Smooth muscle cell (in vitro differentiated cells): ENCODE data around the gene PPP3CA. TPM values are rescaled to one million over a fixed set of nuclear protein-coding genes. Genes with fewer than 3 reads are reported as not detected.

ENCODE experiments used
- DNase-seq: peaks from one replicate; lab custom pipeline; 2025; ENCODE audit not compliant: unreplicated experiment; lab: John Stamatoyannopoulos, UW
- H2AFZ ChIP-seq: fragments of 200-600 bp; sonication (generic); 2 replicates; pipeline ENCODE4 v1.6.0; 2016; ENCODE audit warnings: antibody characterized with exemption, low read depth, mild to moderate bottlenecking
- H3F3A ChIP-seq: fragments of 200-600 bp; sonication (generic); 2 replicates; pipeline ENCODE4 v1.6.0; 2017; ENCODE audit warnings: antibody characterized with exemption, low read depth
- H3K27ac ChIP-seq: fragments of 200-600 bp; sonication (generic); 2 replicates; pipeline ENCODE4 v1.5.1; 2016; ENCODE audit warnings: low read depth, mild to moderate bottlenecking
- H3K27me3 ChIP-seq: fragments of 200-600 bp; sonication (generic); 2 replicates; pipeline ENCODE4 v1.6.1; 2016; ENCODE audit warnings: low read depth, mild to moderate bottlenecking
- H3K36me3 ChIP-seq: fragments of 200-600 bp; sonication (generic); 2 replicates; pipeline ENCODE4 v1.5.1; 2016; ENCODE audit warnings: low read depth
- H3K4me1 ChIP-seq: fragments of 200-600 bp; sonication (generic); 2 replicates; pipeline ENCODE4 v1.5.1; 2016; ENCODE audit warnings: low read depth
- H3K4me2 ChIP-seq: fragments of 200-600 bp; sonication (generic); 2 replicates; pipeline ENCODE4 v1.6.0; 2016; ENCODE audit warnings: mild to moderate bottlenecking
- H3K4me3 ChIP-seq: fragments of 200-600 bp; sonication (generic); 2 replicates; pipeline ENCODE4 v1.5.1; 2016; ENCODE audit warnings: mild to moderate bottlenecking
- H3K79me2 ChIP-seq: fragments of 200-600 bp; sonication (generic); 2 replicates; pipeline ENCODE4 v1.6.0; 2016; ENCODE audit warnings: low read depth, mild to moderate bottlenecking
- H3K9ac ChIP-seq: fragments of 200-600 bp; sonication (generic); 2 replicates; pipeline ENCODE4 v1.6.0; 2016; ENCODE audit warnings: low read depth
- H3K9me3 ChIP-seq: fragments of 200-600 bp; sonication (generic); replicated peaks from 2 replicates; pipeline ENCODE4 v1.5.1; 2016; ENCODE audit warnings: low read depth
- H4K20me1 ChIP-seq: fragments of 200-600 bp; sonication (generic); 2 replicates; pipeline ENCODE4 v1.6.0; 2016; ENCODE audit warnings: low read depth
- CTCF ChIP-seq: fragments of 200-600 bp; sonication (generic); IDR thresholded peaks from 2 replicates; pipeline ENCODE4 v1.5.1; 2017; ENCODE audit warnings: borderline replicate concordance, mild to moderate bottlenecking, antibody characterized with exemption; ENCODE audit not compliant: insufficient read depth, poor library complexity, severe bottlenecking
- WGBS: methylation state at CpG from one replicate; pipeline ENCODE4 v1.1.7; 2016; ENCODE audit warnings: low lambda C conversion rate; 5-methylcytosine and 5-hydroxymethylcytosine counted together
- polyA plus RNA-seq: library from polyadenylated mRNA; unstranded; fragments of >200 nt; fragmentation: Nextera tagmentation; extraction: Ambion mirVana; gene quantifications from 2 replicates; pipeline ENCODE4 v1.2.1, GENCODE V29; 2016
- total RNA-seq: library from RNA; depleted of rRNA; stranded (reverse); fragments of >200 nt; gene quantifications from 2 replicates; pipeline ENCODE4 v1.2.3, GENCODE V29; 2014

Gene PPP3CA
- total and polyA plus RNA-seq, 2 experiments from 2014 or later, result 16.2 to 96.1 TPM

DNA sequence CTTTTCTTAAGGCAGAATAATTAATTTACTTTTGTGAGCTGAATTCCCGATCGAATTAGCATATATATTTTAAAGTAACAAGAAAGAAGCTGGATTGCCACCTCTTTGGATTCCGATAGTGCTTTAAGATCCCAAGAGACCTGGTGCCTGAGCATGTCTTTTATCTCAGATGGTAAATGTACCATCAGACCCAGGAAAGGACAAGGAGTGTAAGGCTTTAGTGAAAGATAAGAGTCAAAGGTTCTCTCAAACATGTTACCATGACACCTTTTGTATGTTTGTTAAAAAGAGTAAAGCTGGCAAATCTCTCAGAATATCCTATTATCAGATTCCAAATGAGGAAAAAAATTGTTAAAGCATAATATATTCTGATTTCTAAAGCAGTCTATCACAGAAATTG is 198.8 kb downstream of the PPP3CA start:
- WGBS, result 96% methylated on average over 3 of the region's 3 CpGs
- H3K9me3 ChIP-seq, result no peaks in the 10 kb centered on the region
- H3K9ac ChIP-seq, result no peak overlapping the region
- H3K79me2 ChIP-seq, result peaks cover 79% of the 10 kb centered on the region
- no peak for DNase-seq
- no peak for TF ChIP-seq CTCF
- H3K36me3 ChIP-seq, result no peaks in the 10 kb centered on the region
- H3K4me3 ChIP-seq, result no peak overlapping the region
- peaks cover 17% of the 10 kb centered on the region for H3K4me1 ChIP-seq
- no peak overlapping the region for H3K4me2 ChIP-seq
- no peak overlapping the region for H3K27ac ChIP-seq
- H4K20me1 ChIP-seq, result peaks cover 55% of the 10 kb centered on the region
- H2AFZ ChIP-seq, result no peak overlapping the region
- H3F3A ChIP-seq, result no peaks in the 10 kb centered on the region
- H3K27me3 ChIP-seq, result no peaks in the 10 kb centered on the region

DNA sequence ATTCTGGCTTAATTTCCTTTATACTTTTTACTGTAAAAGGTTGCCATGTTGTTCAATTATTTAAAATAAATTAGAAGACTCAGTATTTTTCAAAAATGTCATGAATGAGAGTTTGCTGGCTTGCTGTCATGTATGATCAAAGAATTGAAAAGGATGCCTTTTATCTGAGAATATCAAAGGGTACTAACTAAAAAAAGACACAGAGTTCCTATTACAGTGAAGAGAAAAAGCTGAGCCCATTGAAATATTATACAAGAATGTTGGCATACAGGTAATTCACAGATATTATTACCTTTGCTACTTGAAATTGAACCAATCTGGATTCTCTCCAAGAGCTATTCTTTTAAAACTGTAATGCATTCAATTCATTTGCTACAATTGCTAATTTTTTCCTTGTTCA is 200.0 kb downstream of the PPP3CA start:
- H3K27ac ChIP-seq, result no peak overlapping the region
- peaks cover 9% of the 10 kb centered on the region for H3K4me1 ChIP-seq
- TF ChIP-seq CTCF, result no peak
- H3K36me3 ChIP-seq, result no peaks in the 10 kb centered on the region
- peaks cover 55% of the 10 kb centered on the region for H4K20me1 ChIP-seq
- no peaks in the 10 kb centered on the region for H3K9me3 ChIP-seq
- no peak overlapping the region for H2AFZ ChIP-seq
- H3K27me3 ChIP-seq, result no peaks in the 10 kb centered on the region
- H3K79me2 ChIP-seq, result peaks cover 80% of the 10 kb centered on the region
- H3K9ac ChIP-seq, result no peak overlapping the region
- no peak overlapping the region for H3K4me3 ChIP-seq
- no peak overlapping the region for H3K4me2 ChIP-seq
- no peak for DNase-seq
- no peaks in the 10 kb centered on the region for H3F3A ChIP-seq

DNA sequence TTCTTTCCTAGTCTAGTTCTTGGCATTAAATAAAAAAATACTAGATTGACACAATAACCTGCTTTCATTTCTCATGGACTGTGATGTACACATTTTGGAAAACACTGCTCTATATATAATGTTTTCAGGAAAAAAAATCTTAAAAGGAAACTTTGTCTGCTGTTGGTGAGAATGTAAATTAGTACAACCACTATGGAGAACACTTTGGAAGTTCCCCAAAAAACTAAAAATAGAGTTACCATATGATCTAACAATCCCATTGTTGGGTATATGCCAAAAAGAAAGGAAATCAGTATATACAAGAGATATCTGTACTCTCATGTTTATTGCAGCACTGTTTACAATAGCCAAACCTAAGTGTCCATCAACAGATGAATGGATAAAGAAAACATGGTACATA is 202.3 kb downstream of the PPP3CA start:
- Histone ChIP-seq H3K4me2 (no peak overlapping the region), H4K20me1 (peaks cover 67% of the 10 kb centered on the region), H3K79me2 (peaks cover 73% of the 10 kb centered on the region), H3K4me1 (peaks cover 11% of the 10 kb centered on the region), H3K27me3 (no peaks in the 10 kb centered on the region), H3K27ac (no peak overlapping the region), H3K9ac (no peak overlapping the region), H2AFZ (no peak overlapping the region), H3K4me3 (no peak overlapping the region), H3K36me3 (no peaks in the 10 kb centered on the region), H3F3A (no peaks in the 10 kb centered on the region), H3K9me3 (no peaks in the 10 kb centered on the region)
- DNase-seq, result no peak
- no peak for TF ChIP-seq CTCF

DNA sequence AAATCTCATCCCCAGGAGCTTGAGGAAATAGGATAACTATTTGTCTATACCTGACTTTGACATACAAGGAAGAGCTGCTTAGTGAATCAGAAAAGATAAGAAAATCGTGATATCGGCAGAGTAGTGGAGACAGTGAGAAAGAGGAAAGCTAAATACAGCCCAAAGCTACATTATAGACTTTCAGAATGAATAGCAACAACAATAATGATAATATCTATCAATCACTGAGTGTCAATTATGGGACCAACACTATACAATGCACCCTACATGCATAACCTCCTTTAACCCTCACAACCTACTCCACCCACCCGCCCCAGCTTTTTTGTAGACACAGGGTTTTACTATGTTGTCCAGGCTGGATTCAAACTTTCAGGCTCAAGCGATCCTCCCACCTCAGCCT is 205.1 kb downstream of the PPP3CA start:
- no peak for DNase-seq
- peaks cover 6% of the 10 kb centered on the region for H3K4me1 ChIP-seq
- H3F3A ChIP-seq, result no peaks in the 10 kb centered on the region
- no peak for TF ChIP-seq CTCF
- no peak overlapping the region for H2AFZ ChIP-seq
- H3K4me2 ChIP-seq, result no peak overlapping the region
- H3K36me3 ChIP-seq, result no peaks in the 10 kb centered on the region
- no peaks in the 10 kb centered on the region for H3K27me3 ChIP-seq
- H3K79me2 ChIP-seq, result peaks cover 78% of the 10 kb centered on the region
- no peak overlapping the region for H3K4me3 ChIP-seq
- no peaks in the 10 kb centered on the region for H3K9me3 ChIP-seq
- peaks cover 63% of the 10 kb centered on the region for H4K20me1 ChIP-seq
- no peak overlapping the region for H3K27ac ChIP-seq
- no peak overlapping the region for H3K9ac ChIP-seq
- WGBS, result 97% methylated on average over 4 of the region's 4 CpGs
